Peyer's patch (tissue), 4 donors: ENCODE results near the gene FRS2. TPM values are rescaled to one million over a fixed set of nuclear protein-coding genes. Genes with fewer than 3 reads are reported as not detected.

Experiments
- DNase-seq, 3 donors: peaks; one replicate each; pipeline ENCODE4 v3.0.0-alpha.2; 2017 to 2019
- H3K27ac ChIP-seq, 4 donors: fragments of 200-600 bp; sonication (generic); one replicate each; pipeline ENCODE4 v1.5.1; 2016 to 2019
- H3K27me3 ChIP-seq, 2 donors: fragments of 200-600 bp; sonication (generic); one replicate each; pipeline ENCODE4 v1.5.1; 2019
- H3K36me3 ChIP-seq, 3 donors: fragments of 200-600 bp; sonication (generic); one replicate each; pipeline ENCODE4 v1.5.1; 2016 to 2019
- H3K4me1 ChIP-seq, 4 donors: fragments of 200-600 bp; sonication (generic); one replicate each; pipeline ENCODE4 v1.5.1; 2016 to 2019
- H3K4me3 ChIP-seq, 4 donors: fragments of 200-600 bp; sonication (generic); 1 replicate in 3 of 4; 2 replicates in 1 of 4; pipeline ENCODE4 v1.5.1; 2016 to 2019; ENCODE audit warnings: mild to moderate bottlenecking in 1 of 4
- H3K9me3 ChIP-seq, 4 donors: fragments of 200-600 bp; sonication (generic); one replicate each; pipeline ENCODE4 v1.5.1; 2016 to 2019; ENCODE audit warnings: mild to moderate bottlenecking in 1 of 4
- CTCF ChIP-seq, 6 experiments: fragments of 450-650 bp in 4 of 6; fragments of 200-600 bp in 2 of 6; sonication (generic) in 1 of 6; IDR thresholded peaks; one replicate each; pipeline ENCODE4 v1.5.1; 2017 to 2019; ENCODE audit warnings: antibody characterized with exemption in 6 of 6, mild to moderate bottlenecking in 3 of 6, moderate library complexity in 1 of 6
- POLR2A ChIP-seq, 2 donors: fragments of 450-650 bp; IDR thresholded peaks; one replicate each; pipeline ENCODE4 v1.5.1; 2017; ENCODE audit warnings: antibody characterized with exemption in 2 of 2, mild to moderate bottlenecking in 2 of 2, moderate library complexity in 2 of 2
- total RNA-seq, 4 donors: library from RNA; depleted of rRNA; stranded (reverse); fragments of >200 nt; gene quantifications; one replicate each; pipeline ENCODE4 v1.1.0, GENCODE V29; 2016

The FRS2 gene
- total RNA-seq, 4 donors from 2014 or later, result 14.6 to 64.4 (median 43.2) TPM

GRCh38 chr12:69585189-69586062 is 115.2 kb downstream of the FRS2 start, which contains the start of gene CCT2:
Gene CCT2 (plus strand): TSS chr12:69585459. CDS start chr12:69585522, 63 bp downstream.
- H3K4me1 ChIP-seq, result peaks cover 0 to 9% (median 3%) of the 10 kb centered on the region in 4 donors
- H3K36me3 ChIP-seq, result peaks cover 0 to 33% (median 0%) of the 10 kb centered on the region in 3 donors
- peak within 1 kb of the TSS; percentile 77 to 93 (median 84) for H3K27ac ChIP-seq
- no peaks in the 10 kb centered on the region for H3K27me3 ChIP-seq
- H3K4me3 ChIP-seq, result peak within 1 kb of the TSS; percentile 62 to 100 (median 90)
- H3K9me3 ChIP-seq, result no peaks in the 10 kb centered on the region
- peak; percentile 46 to 75 for TF ChIP-seq POLR2A (IDR thresholded peaks at IDR 0.05)
- TF ChIP-seq CTCF (IDR thresholded peaks at IDR 0.05), result peak; percentile 10 to 39 (median 20)
- peak; percentile 97 to 99 (median 97) for DNase-seq

- no peak for DNase-seq
- H3K4me3 ChIP-seq, result no peak overlapping the region
- H3K27me3 ChIP-seq, result no peaks in the 10 kb centered on the region
- peaks cover 0 to 9% (median 3%) of the 10 kb centered on the region in 4 donors for H3K4me1 ChIP-seq
- no peak for TF ChIP-seq POLR2A (IDR thresholded peaks at IDR 0.05)
- no peak for TF ChIP-seq CTCF (IDR thresholded peaks at IDR 0.05)
- H3K27ac ChIP-seq, result no peak overlapping the region
- H3K36me3 ChIP-seq, result peaks cover 0 to 64% (median 0%) of the 10 kb centered on the region in 3 donors
- no peaks in the 10 kb centered on the region for H3K9me3 ChIP-seq
These were observed 118.3 kb downstream of the FRS2 start for GRCh38 chr12:69588527-69588926.

- DNase-seq, result no peak
- no peaks in the 10 kb centered on the region for H3K9me3 ChIP-seq
- H3K4me1 ChIP-seq, result peaks cover 0 to 9% (median 3%) of the 10 kb centered on the region in 4 donors
- peaks cover 0 to 70% (median 0%) of the 10 kb centered on the region in 3 donors for H3K36me3 ChIP-seq
- no peak overlapping the region for H3K4me3 ChIP-seq
- TF ChIP-seq POLR2A (IDR thresholded peaks at IDR 0.05) (no peak), CTCF (IDR thresholded peaks at IDR 0.05) (no peak)
- no peak overlapping the region for H3K27ac ChIP-seq
- H3K27me3 ChIP-seq, result no peaks in the 10 kb centered on the region
These were observed 118.9 kb downstream of the FRS2 start for GRCh38 chr12:69589082-69589481.

- TF ChIP-seq CTCF (IDR thresholded peaks at IDR 0.05) (no peak), POLR2A (IDR thresholded peaks at IDR 0.05) (no peak)
- H3K27me3 ChIP-seq, result no peaks in the 10 kb centered on the region
- H3K4me3 ChIP-seq, result no peak overlapping the region
- no peaks in the 10 kb centered on the region for H3K9me3 ChIP-seq
- no peak overlapping the region for H3K27ac ChIP-seq
- peaks cover 2 to 94% (median 4%) of the 10 kb centered on the region in 3 donors for H3K36me3 ChIP-seq
- DNase-seq, result no peak
- peaks cover 0 to 5% (median 0%) of the 10 kb centered on the region in 4 donors for H3K4me1 ChIP-seq
These were observed 125.5 kb downstream of the FRS2 start for GRCh38 chr12:69595689-69596088.

GRCh38 chr12:69598174-69598753 is 128.1 kb downstream of the FRS2 start:
- H3K4me3 ChIP-seq, result no peak overlapping the region
- no peaks in the 10 kb centered on the region for H3K27me3 ChIP-seq
- no peak overlapping the region for H3K27ac ChIP-seq
- no peaks in the 10 kb centered on the region for H3K9me3 ChIP-seq
- TF ChIP-seq CTCF (IDR thresholded peaks at IDR 0.05), result no peak
- no peak for TF ChIP-seq POLR2A (IDR thresholded peaks at IDR 0.05)
- DNase-seq, result no peak
- H3K36me3 ChIP-seq, result peaks cover 2 to 89% (median 4%) of the 10 kb centered on the region in 3 donors
- peaks cover 0 to 5% (median 0%) of the 10 kb centered on the region in 4 donors for H3K4me1 ChIP-seq
